ENCODE results near the gene ZNF385C. TPM values are rescaled to one million over a fixed set of nuclear protein-coding genes. Genes with fewer than 3 reads are reported as not detected.
"Not testable (repeated sequence)": the region's sequence is repeated elsewhere in the genome, so short reads cannot be mapped to it uniquely, and the experiment has no call there.

Gene ZNF385C
- 1 to 10 TPM in 2 of 6 donors, under 1 TPM in 4; 0.30 to 2.1 (median 0.44) TPM for total RNA-seq

DNA sequence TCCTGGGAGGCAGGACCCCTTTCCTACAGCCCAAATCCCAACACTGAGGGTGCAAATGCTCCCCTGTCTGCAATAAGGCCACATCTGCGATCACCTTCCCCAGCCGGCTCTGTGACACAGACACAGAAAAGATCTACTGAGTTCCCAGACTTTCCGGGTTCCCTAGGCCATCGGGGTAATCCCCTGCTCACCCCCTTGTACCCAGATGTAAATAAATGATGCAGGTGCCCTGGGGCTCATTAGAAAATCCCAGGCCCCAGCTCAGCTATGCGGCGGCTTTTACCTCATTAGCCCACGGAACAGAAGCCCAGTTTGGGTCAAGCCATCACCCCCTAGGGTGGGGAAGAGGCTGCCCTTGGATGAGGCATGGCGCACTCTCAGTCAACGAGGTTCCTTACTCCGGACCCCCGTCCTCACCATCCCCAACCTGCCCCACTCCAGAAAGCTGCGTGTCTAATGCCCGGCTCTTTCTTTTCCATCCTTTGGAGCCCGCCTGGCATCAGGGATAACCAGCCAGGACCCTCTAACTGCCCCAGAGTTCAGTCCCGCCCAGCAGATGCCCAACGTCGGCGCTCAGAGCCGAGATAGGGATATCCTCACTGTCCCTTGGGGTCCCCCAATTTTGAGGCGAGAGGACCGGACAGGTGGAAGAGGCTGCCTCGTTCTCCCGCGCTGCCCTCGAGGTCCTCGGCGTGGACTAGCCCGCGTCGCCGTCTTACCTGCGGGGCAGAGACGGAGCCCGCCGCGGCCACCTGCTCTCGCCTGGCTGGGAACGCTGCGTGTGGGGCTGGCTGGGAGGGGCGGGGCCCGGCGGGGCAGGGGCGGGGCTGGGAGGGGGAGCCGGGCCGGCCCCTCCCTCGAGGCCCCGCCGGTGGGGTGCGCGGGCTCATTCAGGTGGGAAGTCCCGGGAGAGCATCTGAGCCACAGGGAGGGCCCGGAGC is at the start of gene ZNF385C:
TSS of gene ZNF385C (minus strand) at position 783 of the 941 bp plus-strand sequence. CDS start 35,417 bp downstream, outside the sequence.
- peak within 1 kb of the TSS in 3 of 4 donors; percentile 9 to 17 (median 10) for H3K4me3 ChIP-seq
- peak in 1 of 2 donors; percentile 19 for ATAC-seq (ENCODE audit: low FRiP score in 2 of 2)
- H3K36me3 ChIP-seq = peaks cover 0 to 1% (median 0%) of the 10 kb centered on the region in 4 donors
- H3K4me1 ChIP-seq = peaks cover 7 to 12% (median 10%) of the 10 kb centered on the region in 4 donors
- H3K27me3 ChIP-seq = peaks cover 0 to 12% (median 4%) of the 10 kb centered on the region in 4 donors
- WGBS, 2 donors = 4 to 21% methylated on average over 5 to 26 of the region's 52 CpGs
- no peak for TF ChIP-seq EP300 (IDR thresholded peaks at IDR 0.05)
- no peak for TF ChIP-seq CTCF (IDR thresholded peaks at IDR 0.05)
- TF ChIP-seq POLR2A (IDR thresholded peaks at IDR 0.05) = no peak
- TF ChIP-seq POLR2AphosphoS5 (IDR thresholded peaks at IDR 0.05) = no peak
- peak in 1 of 2 donors; percentile 90 for DNase-seq
- no peak within 1 kb of the TSS for H3K27ac ChIP-seq
- no peaks in the 10 kb centered on the region for H3K9me3 ChIP-seq

GRCh38 chr17:42146911-42147607 is 48.8 kb upstream of the ZNF385C start:
- DNase-seq (no peak), ATAC-seq (ENCODE audit: low FRiP score in 2 of 2) (no peak)
- H3K4me1 ChIP-seq = peaks cover 25 to 42% (median 28%) of the 10 kb centered on the region in 4 donors
- peaks cover 0 to 69% (median 22%) of the 10 kb centered on the region in 4 donors for H3K36me3 ChIP-seq
- no peak for TF ChIP-seq POLR2AphosphoS5 (IDR thresholded peaks at IDR 0.05)
- TF ChIP-seq CTCF (IDR thresholded peaks at IDR 0.05) = no peak
- TF ChIP-seq POLR2A (IDR thresholded peaks at IDR 0.05) = no peak
- TF ChIP-seq EP300 (IDR thresholded peaks at IDR 0.05) = no peak
- H3K27me3 ChIP-seq = no peaks in the 10 kb centered on the region
- H3K4me3 ChIP-seq = no peak overlapping the region
- WGBS, 2 donors = 92% methylated on average over 13 of the region's 13 CpGs
- no peak overlapping the region for H3K27ac ChIP-seq
- H3K9me3 ChIP-seq = no peaks in the 10 kb centered on the region

GRCh38 chr17:42143138-42143537 is 44.9 kb upstream of the ZNF385C start:
- not testable (repeated sequence) for DNase-seq; H3K9me3 ChIP-seq; ATAC-seq (ENCODE audit: low FRiP score in 2 of 2); H3K4me3 ChIP-seq; H3K27me3 ChIP-seq
- WGBS, 2 donors = 84 to 87% methylated on average over 4 of the region's 4 CpGs
- peaks cover 0 to 51% (median 20%) of the 10 kb centered on the region in 4 donors for H3K36me3 ChIP-seq
- peak overlapping the region in 1 of 4 donors; percentile 18 for H3K27ac ChIP-seq
- H3K4me1 ChIP-seq = peaks cover 34 to 44% (median 34%) of the 10 kb centered on the region in 4 donors

DNA sequence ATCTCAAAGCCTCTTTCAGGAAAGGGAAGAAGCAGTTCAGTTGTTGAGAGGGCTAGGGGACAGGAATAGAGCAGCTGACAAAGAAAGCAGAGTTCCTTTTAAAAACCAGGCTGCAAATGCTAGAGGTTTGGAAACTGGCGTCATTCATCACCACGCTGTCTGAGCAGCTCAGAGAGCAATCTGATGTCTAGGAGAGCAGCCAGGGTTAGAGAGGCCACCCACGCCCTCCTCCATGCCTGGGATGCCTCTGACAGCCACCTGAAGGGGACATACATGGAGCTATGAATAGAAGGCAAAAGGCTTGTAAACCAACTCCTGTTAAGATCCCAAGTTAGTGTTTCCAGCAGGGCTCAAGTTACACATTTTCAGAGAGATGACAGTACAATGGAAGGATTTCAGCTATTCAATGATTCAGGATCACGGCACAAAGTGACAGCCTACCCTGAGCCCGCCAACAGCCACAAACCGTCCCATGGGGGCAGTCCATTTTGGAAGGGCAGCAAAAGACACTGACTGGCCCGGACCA is 44.2 kb upstream of the ZNF385C start:
- peaks cover 0 to 45% (median 15%) of the 10 kb centered on the region in 4 donors for H3K36me3 ChIP-seq
- 85 to 91% methylated on average over 7 of the region's 7 CpGs for WGBS, 2 donors
- no peaks in the 10 kb centered on the region for H3K9me3 ChIP-seq
- peak in 1 of 2 donors; percentile 32 for ATAC-seq (ENCODE audit: low FRiP score in 2 of 2)
- peak overlapping the region in 3 of 4 donors; percentile 18 to 53 (median 18) for H3K27ac ChIP-seq
- H3K4me1 ChIP-seq = peaks cover 37 to 51% (median 40%) of the 10 kb centered on the region in 4 donors
- H3K4me3 ChIP-seq = no peak overlapping the region
- DNase-seq = no peak
- TF ChIP-seq EP300 (IDR thresholded peaks at IDR 0.05) (no peak), POLR2AphosphoS5 (IDR thresholded peaks at IDR 0.05) (no peak), POLR2A (IDR thresholded peaks at IDR 0.05) (no peak), CTCF (IDR thresholded peaks at IDR 0.05) (no peak)
- no peaks in the 10 kb centered on the region for H3K27me3 ChIP-seq
